Left lung (tissue), 10 donors: ENCODE data around the gene LURAP1L. TPM values are rescaled to one million over a fixed set of nuclear protein-coding genes. Genes with fewer than 3 reads are reported as not detected.

Experiments used
- ATAC-seq: fragments of 200-7000 bp; cut with Tn5 transposase; one replicate; pipeline ENCODE4 v1.9.1; 2020; ENCODE audit warnings: moderate library complexity
- DNase-seq, 4 donors: peaks; one replicate each; pipeline ENCODE4 v3.0.0-alpha.2; 2013 to 2020
- H3K27ac ChIP-seq, 2 donors: fragments of 200-600 bp; sonication (generic) in 1 of 2; one replicate each; pipeline versions ENCODE4 v1.5.0 to v1.8.0; 2020 to 2021
- H3K27me3 ChIP-seq, 2 donors: fragments of 200-600 bp; sonication (generic) in 1 of 2; one replicate each; pipeline versions ENCODE4 v1.5.0 to v1.8.0; 2020 to 2021
- H3K36me3 ChIP-seq, 2 donors: fragments of 200-600 bp; sonication (generic) in 1 of 2; one replicate each; pipeline versions ENCODE4 v1.5.0 to v1.8.0; 2020 to 2021
- H3K4me1 ChIP-seq, 2 donors: fragments of 200-600 bp; one replicate each; pipeline ENCODE4 v1.8.0; 2021
- H3K4me3 ChIP-seq, 2 donors: fragments of 200-600 bp; sonication (generic) in 1 of 2; one replicate each; pipeline versions ENCODE4 v1.5.0 to v1.8.0; 2020 to 2021; ENCODE audit warnings: mild to moderate bottlenecking in 1 of 2
- H3K9me3 ChIP-seq, 2 donors: fragments of 200-600 bp; sonication (generic) in 1 of 2; one replicate each; pipeline versions ENCODE4 v1.5.0 to v1.8.0; 2020 to 2021
- CTCF ChIP-seq, 2 donors: fragments of 200-600 bp; sonication (generic) in 1 of 2; IDR thresholded peaks; one replicate each; pipeline versions ENCODE4 v1.5.0 to v1.8.0; 2021; ENCODE audit warnings: antibody characterized with exemption in 2 of 2
- intact Hi-C, 2 donors: fragments of 100-400 bp; cut with DNase I; formaldehyde crosslinking; loops; one replicate each; pipeline versions ENCODE4 v1.11.2 to v1.14.2; 2022
- polyA plus RNA-seq, 6 donors: library from polyadenylated mRNA; unstranded; fragments of 120-200 nt; gene quantifications; one replicate each; pipeline ENCODE4 v1.2.1, GENCODE V29; 2013; ENCODE audit not compliant: insufficient read length in 6 of 6
- total RNA-seq, 2 donors: library from RNA; stranded (reverse); fragmentation: NEBNext Ultra II Directional; extraction: Animal tissue kit (Norgen Biotek cat#: 25700); gene quantifications; one replicate each; pipeline ENCODE4 v1.2.1, GENCODE V29; 2021
- donor health status: DM: no; HTN: yes; CAD: no.
- donor health status: DM: no; HTN: no; CAD: no.

Gene LURAP1L
- total and polyA plus RNA-seq, 8 donors = 37.7 to 83.9 (median 61.6) TPM

GRCh38 chr9:12748016-12748415, 26.8 kb upstream of the LURAP1L start:
- H3K27ac ChIP-seq = no peak overlapping the region
- no peaks in the 10 kb centered on the region for H3K36me3 ChIP-seq
- H3K27me3 ChIP-seq = no peaks in the 10 kb centered on the region
- no peaks in the 10 kb centered on the region for H3K4me1 ChIP-seq
- H3K9me3 ChIP-seq = no peaks in the 10 kb centered on the region
- ATAC-seq (peak; percentile 47), DNase-seq (no peak)
- no peak for TF ChIP-seq CTCF (IDR thresholded peaks at IDR 0.05)
- intact Hi-C loops = no loop called here
- no peak overlapping the region for H3K4me3 ChIP-seq

- Histone ChIP-seq H3K4me1 (no peaks in the 10 kb centered on the region), H3K4me3 (no peak overlapping the region), H3K27me3 (no peaks in the 10 kb centered on the region), H3K36me3 (no peaks in the 10 kb centered on the region), H3K9me3 (no peaks in the 10 kb centered on the region), H3K27ac (no peak overlapping the region)
- intact Hi-C loops = no loop called here
- ATAC-seq (no peak), DNase-seq (no peak)
- TF ChIP-seq CTCF (IDR thresholded peaks at IDR 0.05) = no peak
Measured at GRCh38 chr9:12748954-12749353, 25.9 kb upstream of the LURAP1L start.

- Histone ChIP-seq H3K36me3 (no peaks in the 10 kb centered on the region), H3K27ac (no peak overlapping the region), H3K4me1 (no peaks in the 10 kb centered on the region), H3K27me3 (no peaks in the 10 kb centered on the region), H3K9me3 (no peaks in the 10 kb centered on the region), H3K4me3 (no peak overlapping the region)
- intact Hi-C loops = no loop called here
- ATAC-seq = no peak
- no peak for TF ChIP-seq CTCF (IDR thresholded peaks at IDR 0.05)
- DNase-seq = no peak
Measured at GRCh38 chr9:12753931-12754330, 20.9 kb upstream of the LURAP1L start.

GRCh38 chr9:12759761-12760160, 15.1 kb upstream of the LURAP1L start:
- Histone ChIP-seq H3K4me3 (no peak overlapping the region), H3K36me3 (no peaks in the 10 kb centered on the region), H3K4me1 (peaks cover 0 to 4% of the 10 kb centered on the region in 2 donors), H3K9me3 (no peaks in the 10 kb centered on the region), H3K27me3 (no peaks in the 10 kb centered on the region), H3K27ac (peak overlapping the region in 1 of 2 donors; percentile 39)
- TF ChIP-seq CTCF (IDR thresholded peaks at IDR 0.05) = no peak
- intact Hi-C loops = no loop called here
- ATAC-seq = peak; percentile 95
- peak in 1 of 4 donors; percentile 37 for DNase-seq

GRCh38 chr9:12760758-12761157, 14.1 kb upstream of the LURAP1L start:
- no peak overlapping the region for H3K4me3 ChIP-seq
- H3K9me3 ChIP-seq = no peaks in the 10 kb centered on the region
- intact Hi-C loops = no loop called here
- H3K27ac ChIP-seq = peak overlapping the region in 1 of 2 donors; percentile 39
- no peak for TF ChIP-seq CTCF (IDR thresholded peaks at IDR 0.05)
- no peak for DNase-seq
- H3K27me3 ChIP-seq = no peaks in the 10 kb centered on the region
- peaks cover 0 to 4% of the 10 kb centered on the region in 2 donors for H3K4me1 ChIP-seq
- ATAC-seq = no peak
- H3K36me3 ChIP-seq = no peaks in the 10 kb centered on the region
